Liver (tissue), 9 donors: ENCODE results near the gene PCSK4. TPM values are rescaled to one million over a fixed set of nuclear protein-coding genes. Genes with fewer than 3 reads are reported as not detected.
A peak's percentile ranks its signal among the peaks of the same experiment; 100 is the strongest.

Experiments
- DNase-seq: peaks from one replicate; pipeline ENCODE4 v3.0.0-alpha.2; 2017; ENCODE audit warnings: low spot score
- H3K27ac ChIP-seq, 2 donors: one replicate each; pipeline ENCODE4 v1.7.0; 2013; ENCODE audit warnings: inconsistent platforms in 2 of 2, low read length in 2 of 2, control low read depth in 1 of 2, low read depth in 1 of 2, mild to moderate bottlenecking in 1 of 2
- H3K27me3 ChIP-seq, 4 donors: one replicate each; pipeline versions ENCODE4 v1.6.1 to v1.7.0; 2013; ENCODE audit warnings: low read length in 3 of 4, inconsistent platforms in 1 of 4, mild to moderate bottlenecking in 1 of 4, moderate library complexity in 1 of 4; ENCODE audit not compliant: control insufficient read depth in 4 of 4, insufficient read depth in 4 of 4
- H3K36me3 ChIP-seq, 4 donors: one replicate each; pipeline versions ENCODE4 v1.6.1 to v1.7.0; 2013; ENCODE audit warnings: low read length in 3 of 4, mild to moderate bottlenecking in 3 of 4, low read depth in 1 of 4, moderate library complexity in 1 of 4; ENCODE audit not compliant: control insufficient read depth in 4 of 4, insufficient read depth in 3 of 4
- H3K4me1 ChIP-seq, 4 donors: one replicate each; pipeline versions ENCODE4 v1.6.1 to v1.7.0; 2013; ENCODE audit warnings: low read length in 3 of 4, mild to moderate bottlenecking in 3 of 4, moderate library complexity in 1 of 4; ENCODE audit not compliant: control insufficient read depth in 4 of 4, insufficient read depth in 4 of 4
- H3K4me3 ChIP-seq, 3 donors: one replicate each; pipeline versions ENCODE4 v1.6.1 to v1.7.0; 2013; ENCODE audit warnings: low read length in 3 of 3, control low read depth in 1 of 3, low read depth in 1 of 3, mild to moderate bottlenecking in 1 of 3
- H3K9ac ChIP-seq, 2 donors: one replicate each; pipeline ENCODE4 v1.7.0; 2013; ENCODE audit warnings: low read length in 2 of 2, mild to moderate bottlenecking in 2 of 2, moderate library complexity in 2 of 2, control low read depth in 1 of 2, low read depth in 1 of 2
- H3K9me3 ChIP-seq, 4 donors: one replicate each; pipeline versions ENCODE4 v1.6.1 to v1.7.0; 2013; ENCODE audit warnings: low read length in 3 of 4; ENCODE audit not compliant: control insufficient read depth in 4 of 4
- CTCF ChIP-seq: fragments of 150-350 bp; IDR thresholded peaks from 2 replicates; pipeline ENCODE4 v1.5.1; 2017; ENCODE audit warnings: improper control_type of control experiment, low read depth, low read length; ENCODE audit not compliant: missing input control
- EGR1 ChIP-seq, 2 donors: IDR thresholded peaks; 2 replicates each; pipeline ENCODE4 v1.6.1; 2016 to 2018; ENCODE audit warnings: antibody characterized with exemption in 2 of 2, low read depth in 2 of 2
- GABPA ChIP-seq, 2 donors: IDR thresholded peaks in 1 of 2; conservative IDR thresholded peaks in 1 of 2; 2 replicates each; pipeline ENCODE4 v1.6.1; 2016; ENCODE audit warnings: antibody characterized with exemption in 2 of 2, mild to moderate bottlenecking in 1 of 2, moderate library complexity in 1 of 2
- HNF4A ChIP-seq, 2 donors: conservative IDR thresholded peaks; 2 replicates each; pipeline ENCODE4 v1.6.1; 2016; ENCODE audit warnings: antibody characterized with exemption in 2 of 2, mild to moderate bottlenecking in 2 of 2
- HNF4G ChIP-seq: IDR thresholded peaks from 2 replicates; pipeline ENCODE4 v1.6.1; 2016; ENCODE audit warnings: antibody characterized with exemption
- JUND ChIP-seq, 2 donors: IDR thresholded peaks; 2 replicates each; pipeline ENCODE4 v1.6.1; 2016; ENCODE audit warnings: antibody characterized with exemption in 2 of 2
- RAD21 ChIP-seq, 2 donors: IDR thresholded peaks; 2 replicates each; pipeline ENCODE4 v1.6.1; 2016; ENCODE audit warnings: antibody characterized with exemption in 2 of 2, mild to moderate bottlenecking in 2 of 2
- RXRA ChIP-seq, 2 donors: IDR thresholded peaks; 2 replicates each; pipeline ENCODE4 v1.6.1; 2017 to 2018; ENCODE audit warnings: antibody characterized with exemption in 2 of 2, mild to moderate bottlenecking in 1 of 2
- YY1 ChIP-seq: IDR thresholded peaks from 2 replicates; pipeline ENCODE4 v1.6.1; 2016; ENCODE audit warnings: antibody characterized with exemption, mild to moderate bottlenecking
- WGBS: extraction: QIAGEN DNeasy Blood & Tissue Kit; methylation state at CpG from one replicate; pipeline ENCODE4 v1.1.7; 2013; 5-methylcytosine and 5-hydroxymethylcytosine counted together
- polyA plus RNA-seq, 2 donors: library from polyadenylated mRNA; stranded (reverse) in 1 of 2; unstranded in 1 of 2; fragments of 200-250 nt in 1 of 2; fragments of >200 nt in 1 of 2; fragmentation: Nextera tagmentation in 1 of 2; extraction: Ambion mirVana in 1 of 2; gene quantifications; one replicate each; pipeline versions ENCODE4 v1.2.1 to v1.2.3, GENCODE V29; 2013 to 2015
- total RNA-seq, 2 donors: library from RNA; depleted of rRNA; stranded (reverse); fragments of >200 nt; gene quantifications; one replicate each; pipeline ENCODE4 v1.2.3, GENCODE V29; 2014
- TF ChIP-seq, protein P1 (sequence below): IDR thresholded peaks from 2 replicates; pipeline ENCODE4 v1.6.1; 2016; ENCODE audit warnings: antibody characterized with exemption, mild to moderate bottlenecking
- TF ChIP-seq, protein P2 (sequence below): IDR thresholded peaks from 2 replicates; pipeline ENCODE4 v1.6.1; 2016; ENCODE audit warnings: antibody characterized with exemption
- TF ChIP-seq, protein P3 (sequence below): IDR thresholded peaks from 2 replicates; pipeline ENCODE4 v1.6.1; 2016; ENCODE audit warnings: antibody characterized with exemption
- donor health status: healthy.
- donor health status: healthy.
- donor health status: healthy.
- donor health status: healthy.
- donor health status: healthy.

PCSK4 gene
- total and polyA plus RNA-seq, 4 donors, result 0.60 to 2.6 (median 1.9) TPM

- Histone ChIP-seq H3K9ac (no peak overlapping the region), H3K27me3 (no peaks in the 10 kb centered on the region), H3K9me3 (no peaks in the 10 kb centered on the region), H3K36me3 (no peaks in the 10 kb centered on the region), H3K4me3 (no peak overlapping the region), H3K27ac (no peak overlapping the region), H3K4me1 (peaks cover 6 to 26% (median 14%) of the 10 kb centered on the region in 4 donors)
- peak; percentile 60 for DNase-seq
- TF ChIP-seq CTCF (peak; percentile 46), RAD21 (IDR thresholded peaks at IDR 0.05) (peak in 1 of 2 donors; percentile 44), HNF4A (conservative IDR thresholded peaks at IDR 0.05) (no peak)
- WGBS, result 30% methylated on average over 49 of the region's 49 CpGs
These were observed 13.2 kb upstream of the PCSK4 start for GRCh38 chr19:1503089-1503924.

GRCh38 chr19:1502433-1503088, 12.4 kb upstream of the PCSK4 start:
- Histone ChIP-seq H3K27ac (no peak overlapping the region), H3K27me3 (no peaks in the 10 kb centered on the region), H3K4me3 (no peak overlapping the region), H3K4me1 (peaks cover 5 to 29% (median 17%) of the 10 kb centered on the region in 4 donors), H3K9ac (no peak overlapping the region), H3K9me3 (no peaks in the 10 kb centered on the region), H3K36me3 (no peaks in the 10 kb centered on the region)
- TF ChIP-seq RXRA (IDR thresholded peaks at IDR 0.05), result no peak
- no peak for TF ChIP-seq YY1
- no peak for TF ChIP-seq EGR1 (IDR thresholded peaks at IDR 0.05; ENCODE audit: low read depth in 2 of 2)
- TF ChIP-seq, protein P1, sequence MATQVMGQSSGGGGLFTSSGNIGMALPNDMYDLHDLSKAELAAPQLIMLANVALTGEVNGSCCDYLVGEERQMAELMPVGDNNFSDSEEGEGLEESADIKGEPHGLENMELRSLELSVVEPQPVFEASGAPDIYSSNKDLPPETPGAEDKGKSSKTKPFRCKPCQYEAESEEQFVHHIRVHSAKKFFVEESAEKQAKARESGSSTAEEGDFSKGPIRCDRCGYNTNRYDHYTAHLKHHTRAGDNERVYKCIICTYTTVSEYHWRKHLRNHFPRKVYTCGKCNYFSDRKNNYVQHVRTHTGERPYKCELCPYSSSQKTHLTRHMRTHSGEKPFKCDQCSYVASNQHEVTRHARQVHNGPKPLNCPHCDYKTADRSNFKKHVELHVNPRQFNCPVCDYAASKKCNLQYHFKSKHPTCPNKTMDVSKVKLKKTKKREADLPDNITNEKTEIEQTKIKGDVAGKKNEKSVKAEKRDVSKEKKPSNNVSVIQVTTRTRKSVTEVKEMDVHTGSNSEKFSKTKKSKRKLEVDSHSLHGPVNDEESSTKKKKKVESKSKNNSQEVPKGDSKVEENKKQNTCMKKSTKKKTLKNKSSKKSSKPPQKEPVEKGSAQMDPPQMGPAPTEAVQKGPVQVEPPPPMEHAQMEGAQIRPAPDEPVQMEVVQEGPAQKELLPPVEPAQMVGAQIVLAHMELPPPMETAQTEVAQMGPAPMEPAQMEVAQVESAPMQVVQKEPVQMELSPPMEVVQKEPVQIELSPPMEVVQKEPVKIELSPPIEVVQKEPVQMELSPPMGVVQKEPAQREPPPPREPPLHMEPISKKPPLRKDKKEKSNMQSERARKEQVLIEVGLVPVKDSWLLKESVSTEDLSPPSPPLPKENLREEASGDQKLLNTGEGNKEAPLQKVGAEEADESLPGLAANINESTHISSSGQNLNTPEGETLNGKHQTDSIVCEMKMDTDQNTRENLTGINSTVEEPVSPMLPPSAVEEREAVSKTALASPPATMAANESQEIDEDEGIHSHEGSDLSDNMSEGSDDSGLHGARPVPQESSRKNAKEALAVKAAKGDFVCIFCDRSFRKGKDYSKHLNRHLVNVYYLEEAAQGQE, result no peak
- TF ChIP-seq, protein P2, sequence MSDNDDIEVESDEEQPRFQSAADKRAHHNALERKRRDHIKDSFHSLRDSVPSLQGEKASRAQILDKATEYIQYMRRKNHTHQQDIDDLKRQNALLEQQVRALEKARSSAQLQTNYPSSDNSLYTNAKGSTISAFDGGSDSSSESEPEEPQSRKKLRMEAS, result no peak
- TF ChIP-seq HNF4A (conservative IDR thresholded peaks at IDR 0.05), result no peak
- no peak for TF ChIP-seq JUND (IDR thresholded peaks at IDR 0.05)
- TF ChIP-seq HNF4G, result no peak
- TF ChIP-seq, protein P3, sequence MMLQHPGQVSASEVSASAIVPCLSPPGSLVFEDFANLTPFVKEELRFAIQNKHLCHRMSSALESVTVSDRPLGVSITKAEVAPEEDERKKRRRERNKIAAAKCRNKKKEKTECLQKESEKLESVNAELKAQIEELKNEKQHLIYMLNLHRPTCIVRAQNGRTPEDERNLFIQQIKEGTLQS, result no peak
- TF ChIP-seq GABPA (IDR thresholded peaks at IDR 0.05 in 1 of 2, conservative IDR thresholded peaks at IDR 0.05 in 1 of 2), result no peak
- no peak for TF ChIP-seq CTCF
- 74% methylated on average over 14 of the region's 14 CpGs for WGBS
- no peak for DNase-seq
